Left kidney (tissue), 8 donors: ENCODE measurements around the gene CACNB4. TPM values are rescaled to one million over a fixed set of nuclear protein-coding genes. Genes with fewer than 3 reads are reported as not detected.
"Not testable (repeated sequence)": the region's sequence is repeated elsewhere in the genome, so short reads cannot be mapped to it uniquely, and the experiment has no call there.

ENCODE experiments used
- DNase-seq: peaks from one replicate; pipeline ENCODE4 v3.0.0-alpha.2; 2013
- long read RNA-seq, 8 donors: transcript quantifications; one replicate each; lab custom pipeline, GENCODE V29; 2026
- polyA plus RNA-seq: library from polyadenylated mRNA; unstranded; fragments of 120-200 nt; gene quantifications from one replicate; pipeline ENCODE4 v1.2.1, GENCODE V29; 2013; ENCODE audit not compliant: insufficient read length

CACNB4 gene
- 15.5 TPM for polyA plus RNA-seq
- long read RNA-seq, donor 1, full-length matches to known transcripts = 3 of 3 reads
- long read RNA-seq, donor 1, partial matches to known transcripts = 0 of 3 reads
- long read RNA-seq, donor 1, other reads (novel, unspliced or antisense) = 0 of 3 reads
- long read RNA-seq, donor 2, full-length matches to known transcripts = 5 of 5 reads
- long read RNA-seq, donor 2, partial matches to known transcripts = 0 of 5 reads
- long read RNA-seq, donor 2, other reads (novel, unspliced or antisense) = 0 of 5 reads
- long read RNA-seq, donor 3, full-length matches to known transcripts = 3 of 3 reads
- long read RNA-seq, donor 3, partial matches to known transcripts = 0 of 3 reads
- long read RNA-seq, donor 3, other reads (novel, unspliced or antisense) = 0 of 3 reads
- long read RNA-seq, donor 4 = 0 reads
- long read RNA-seq, donor 5, full-length matches to known transcripts = 1 of 1 reads
- long read RNA-seq, donor 5, partial matches to known transcripts = 0 of 1 reads
- long read RNA-seq, donor 5, other reads (novel, unspliced or antisense) = 0 of 1 reads
- long read RNA-seq, donor 6, full-length matches to known transcripts = 3 of 3 reads
- long read RNA-seq, donor 6, partial matches to known transcripts = 0 of 3 reads
- long read RNA-seq, donor 6, other reads (novel, unspliced or antisense) = 0 of 3 reads
- long read RNA-seq, donor 7, full-length matches to known transcripts = 3 of 3 reads
- long read RNA-seq, donor 7, partial matches to known transcripts = 0 of 3 reads
- long read RNA-seq, donor 7, other reads (novel, unspliced or antisense) = 0 of 3 reads
- long read RNA-seq, donor 8, full-length matches to known transcripts = 2 of 2 reads
- long read RNA-seq, donor 8, partial matches to known transcripts = 0 of 2 reads
- long read RNA-seq, donor 8, other reads (novel, unspliced or antisense) = 0 of 2 reads

DNA sequence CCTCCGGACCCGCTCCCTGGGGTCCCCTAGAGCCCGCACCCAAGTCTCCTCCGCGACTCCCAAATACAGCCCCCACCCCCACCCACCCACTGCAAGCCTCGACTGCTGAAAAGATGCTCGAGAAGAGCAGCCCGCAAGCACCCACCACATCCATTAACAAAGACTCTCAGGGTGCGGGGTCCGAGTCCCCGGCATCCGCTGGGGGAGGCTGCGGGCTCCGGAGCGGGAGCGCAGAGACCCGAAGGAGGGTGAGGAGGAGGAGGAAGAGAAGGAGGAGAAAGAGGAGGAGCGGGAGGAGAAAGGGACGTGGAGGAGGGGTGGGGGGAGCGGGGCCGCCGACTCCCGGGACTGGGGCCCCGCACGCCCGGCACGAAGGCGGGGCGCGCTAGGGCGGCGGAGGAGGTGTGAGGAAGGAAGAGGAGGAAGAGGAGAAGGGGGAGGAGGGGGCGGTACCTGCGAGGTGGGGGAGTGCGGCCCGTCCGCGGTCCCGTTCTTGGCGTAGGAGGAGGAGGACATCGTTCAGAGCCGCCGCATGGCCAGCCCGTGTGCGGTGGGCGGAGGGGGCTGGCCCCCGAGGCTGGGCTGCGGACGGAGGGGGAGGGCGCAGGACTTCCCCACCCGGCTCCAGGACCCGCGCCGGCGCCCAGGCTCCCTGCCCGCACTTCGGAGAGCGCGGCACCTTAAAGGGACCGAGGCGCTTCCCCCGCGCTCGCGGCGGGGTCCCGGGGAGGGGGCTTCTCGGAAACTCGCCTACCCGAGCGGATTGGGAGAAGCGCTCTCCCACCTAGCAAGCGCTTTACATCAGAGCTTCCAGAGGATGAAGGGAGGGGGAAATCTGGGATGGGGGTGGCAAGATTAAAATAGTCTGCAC, at the start of gene CACNB4:
Gene CACNB4, minus strand, starts transcription at position 549 of the 871 bp plus-strand sequence.
- peak; percentile 30 for DNase-seq

GRCh38 chr2:152134488-152135280, 35.8 kb upstream of the CACNB4 start:
- no peak for DNase-seq

DNA sequence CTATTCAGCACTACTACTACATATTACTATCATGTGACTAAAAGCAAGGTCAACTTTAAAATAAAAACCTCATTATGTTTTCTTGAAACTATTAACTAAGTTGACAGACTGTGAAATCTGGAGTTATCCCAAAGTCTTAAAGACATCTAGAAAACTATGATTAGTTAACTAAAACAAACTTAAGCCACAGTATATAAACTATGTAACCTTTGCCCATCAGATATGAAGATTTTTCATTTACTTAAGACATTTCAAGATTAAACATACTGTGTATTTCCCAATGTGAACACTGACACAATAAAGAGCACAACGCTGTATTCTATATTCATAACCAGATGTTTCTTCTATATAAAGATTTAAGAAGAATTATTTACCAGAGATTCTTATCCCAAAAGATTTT, 33.5 kb upstream of the CACNB4 start:
- no peak for DNase-seq

GRCh38 chr2:152127628-152128027, 28.8 kb upstream of the CACNB4 start:
- DNase-seq = no peak

DNA sequence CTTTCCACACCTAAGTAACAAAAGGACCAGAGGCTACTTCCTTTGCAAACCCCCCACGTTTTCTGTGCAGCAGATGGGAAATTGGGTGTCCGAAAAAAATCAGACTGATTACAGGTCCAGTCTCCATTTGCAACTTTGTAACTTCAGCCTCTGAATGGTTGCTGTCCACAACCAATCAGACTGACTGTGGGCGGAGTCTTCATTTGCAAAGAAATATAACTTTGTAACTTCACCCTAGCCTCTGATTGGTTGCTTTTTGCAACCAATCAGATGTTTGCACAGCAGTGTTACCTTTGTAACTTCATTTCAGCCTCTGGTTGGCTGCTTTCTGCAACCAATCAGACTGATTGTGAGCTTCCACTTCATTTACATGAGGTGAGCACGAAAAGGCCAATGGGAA, 27.8 kb upstream of the CACNB4 start:
- DNase-seq = no peak

- DNase-seq = no peak
Measured at GRCh38 chr2:152122161-152122560, 23.3 kb upstream of the CACNB4 start.

GRCh38 chr2:152120430-152120829, 21.6 kb upstream of the CACNB4 start:
- DNase-seq = no peak

GRCh38 chr2:152115952-152116351, 17.1 kb upstream of the CACNB4 start:
- DNase-seq = no peak

- no peak for DNase-seq
Measured at GRCh38 chr2:152114366-152114765, 15.5 kb upstream of the CACNB4 start.

DNA sequence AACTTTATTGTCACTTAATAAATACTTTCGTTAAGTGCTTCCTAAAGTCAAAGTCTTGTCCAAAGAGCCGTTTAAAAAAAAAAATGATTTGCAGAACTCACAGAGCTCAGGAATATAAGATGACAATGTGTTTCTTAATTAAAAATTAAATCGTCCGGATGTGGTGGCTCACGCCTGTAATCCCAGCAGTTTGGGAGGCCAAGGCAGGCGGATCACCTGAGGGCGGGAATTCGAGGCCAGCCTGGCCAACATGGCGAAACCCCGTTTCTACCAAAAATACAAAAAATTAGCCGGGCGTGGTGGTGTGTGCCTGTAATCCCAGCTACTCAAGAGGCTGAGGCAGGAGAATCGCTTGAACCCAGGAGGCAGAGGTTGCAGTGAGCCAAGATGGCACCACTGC, 8.3 kb upstream of the CACNB4 start:
- DNase-seq = not testable (repeated sequence)

- no peak for DNase-seq
Measured at GRCh38 chr2:152106464-152106863, 7.6 kb upstream of the CACNB4 start.

GRCh38 chr2:152103271-152103670, 4.4 kb upstream of the CACNB4 start:
- DNase-seq = no peak

DNA sequence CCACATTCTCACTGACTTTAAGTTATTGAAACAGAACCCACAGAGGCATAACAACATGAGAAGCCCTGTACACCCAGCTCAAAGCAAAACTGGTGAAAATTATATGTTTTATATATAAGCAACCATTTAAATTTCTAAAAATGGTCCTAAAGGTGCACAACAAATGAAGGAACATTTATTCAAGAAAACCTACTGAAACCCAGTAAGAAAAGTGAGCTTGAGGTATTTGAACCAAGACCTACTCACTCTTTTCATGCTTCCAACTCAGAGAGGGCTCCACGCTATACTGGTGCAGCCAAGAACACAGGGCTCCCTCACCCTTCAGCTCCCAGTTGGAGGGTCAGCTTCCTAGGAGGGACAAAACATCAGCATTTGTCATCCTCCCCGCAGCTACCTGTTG, 2.1 kb upstream of the CACNB4 start:
- no peak for DNase-seq

DNA sequence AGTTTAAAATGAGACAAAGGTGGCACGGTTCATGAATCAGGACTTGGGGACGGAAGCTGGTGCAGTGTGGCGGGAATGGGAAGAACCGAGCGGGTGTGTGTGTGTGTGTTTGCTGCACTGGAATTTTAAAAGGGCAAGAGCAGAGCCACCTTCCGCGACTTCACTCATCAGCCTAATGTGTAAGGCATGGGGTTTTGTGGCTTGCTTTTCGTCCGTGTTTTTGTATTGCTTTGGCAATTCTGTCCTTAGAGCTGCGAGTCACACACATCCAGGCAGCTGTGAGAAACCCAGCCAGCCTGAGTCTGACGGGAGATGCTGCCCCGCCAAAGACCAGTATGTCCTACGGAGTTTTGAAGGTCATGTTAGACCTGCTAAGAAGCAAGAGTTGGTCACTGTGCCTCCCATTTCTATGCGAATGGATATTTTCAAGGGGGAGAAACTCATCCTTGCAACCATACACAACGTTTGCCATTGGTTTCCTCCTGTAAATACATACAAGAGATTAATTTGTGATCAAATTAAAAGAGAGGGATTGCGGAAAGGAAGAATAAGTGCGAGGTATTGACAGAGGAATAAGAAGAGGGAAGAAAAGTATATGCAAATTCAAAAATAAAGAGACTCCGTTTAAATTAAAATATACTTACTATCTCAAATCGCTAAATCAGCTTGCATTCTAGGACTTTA, 665 bp upstream of the CACNB4 start:
- no peak for DNase-seq

GRCh38 chr2:152097801-152098495, 896 bp downstream of the CACNB4 start:
- DNase-seq = peak; percentile 34

DNA sequence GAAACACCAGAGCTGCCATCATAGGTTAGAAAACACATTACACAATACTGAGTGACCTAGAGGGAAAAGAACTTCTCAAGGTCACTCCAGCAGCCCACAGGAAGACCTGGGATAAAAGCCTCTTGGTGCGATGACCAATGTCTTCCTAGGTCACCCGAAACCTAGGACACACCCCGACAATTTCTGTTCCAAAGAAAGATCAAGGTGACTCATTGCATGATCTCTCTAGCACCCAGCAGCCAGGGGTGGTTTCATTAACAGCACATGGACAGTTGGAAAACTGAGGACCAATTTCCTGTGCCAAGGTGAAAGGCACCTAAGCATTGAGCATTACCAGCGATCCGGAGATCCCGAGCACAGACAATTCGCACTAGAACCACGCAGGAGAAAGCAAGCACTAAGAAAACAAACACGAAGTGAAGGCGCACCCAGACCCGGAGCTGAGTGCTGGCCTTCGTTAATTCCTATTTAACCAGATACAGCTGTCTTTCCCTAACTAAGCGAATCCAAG, 1.5 kb downstream of the CACNB4 start:
- peak; percentile 1 for DNase-seq

DNA sequence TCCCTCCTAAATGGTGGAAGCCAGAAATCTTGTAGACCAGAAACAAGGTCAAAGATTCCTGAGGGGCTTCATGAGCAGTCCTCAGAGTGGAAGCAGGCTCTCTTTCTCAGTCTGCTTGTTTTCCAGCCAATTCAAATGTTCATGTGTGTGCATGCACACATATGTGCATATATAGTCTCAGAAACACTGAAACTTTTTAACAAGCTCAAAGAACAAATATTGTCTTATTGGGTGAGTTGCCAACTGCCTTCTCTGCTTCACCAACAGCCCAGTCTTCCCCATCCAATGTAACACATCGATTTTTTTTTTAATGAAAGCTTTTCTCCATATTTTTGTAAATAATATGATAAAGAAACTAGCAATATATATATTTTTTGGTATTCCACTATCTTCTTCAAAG, 3.7 kb downstream of the CACNB4 start:
- no peak for DNase-seq

- no peak for DNase-seq
Measured at GRCh38 chr2:152094014-152094413, 4.8 kb downstream of the CACNB4 start.

DNA sequence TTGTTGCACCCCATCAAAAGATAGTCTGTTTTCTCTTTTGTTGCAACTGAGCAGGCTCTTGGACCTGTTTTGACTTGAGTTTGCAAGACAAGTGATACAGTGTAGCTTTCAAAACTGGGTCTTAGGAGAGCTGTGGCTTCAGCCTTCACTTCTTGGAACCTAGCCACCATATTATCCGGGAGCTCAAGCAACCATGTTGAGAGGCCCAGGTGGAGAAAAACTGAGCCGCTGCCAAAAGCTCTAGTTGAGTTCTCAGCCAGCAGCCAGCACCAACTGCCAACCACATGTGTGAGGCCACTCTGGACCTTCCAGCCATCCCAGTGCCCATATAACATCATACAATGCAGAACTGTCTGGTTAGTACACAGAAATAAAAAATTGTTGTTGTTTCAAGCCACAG, 5.4 kb downstream of the CACNB4 start:
- DNase-seq = no peak

GRCh38 chr2:152092095-152092494, 6.7 kb downstream of the CACNB4 start:
- DNase-seq = no peak
